ENCODE data around the gene PTPRN2.
A peak's percentile ranks its signal among the peaks of the same experiment; 100 is the strongest.
"Not testable (repeated sequence)": the region's sequence is repeated elsewhere in the genome, so short reads cannot be mapped to it uniquely, and the experiment has no call there.

Gene PTPRN2

GRCh38 chr7:158406364-158406763 lies 181.3 kb downstream of the PTPRN2 start:
- H3K4me3 ChIP-seq (ENCODE audit: low read length): peak overlapping the region; percentile 11
- no peaks in the 10 kb centered on the region for H3K27me3 ChIP-seq (ENCODE audit: control insufficient read depth, insufficient read depth, low read length)
- peaks cover 29% of the 10 kb centered on the region for H3K4me1 ChIP-seq (ENCODE audit: control insufficient read depth, insufficient read depth, low read length)
- H3K9me3 ChIP-seq (ENCODE audit: control insufficient read depth, low read length): no peaks in the 10 kb centered on the region
- H3K36me3 ChIP-seq (ENCODE audit: control insufficient read depth, insufficient read depth, low read length): no peaks in the 10 kb centered on the region
- H3K9ac ChIP-seq (ENCODE audit: low read length): no peak overlapping the region

- H3K36me3 ChIP-seq (ENCODE audit: control insufficient read depth, insufficient read depth, low read length); H3K4me3 ChIP-seq (ENCODE audit: low read length); H3K9ac ChIP-seq (ENCODE audit: low read length); H3K9me3 ChIP-seq (ENCODE audit: control insufficient read depth, low read length); H3K27me3 ChIP-seq (ENCODE audit: control insufficient read depth, insufficient read depth, low read length): not testable (repeated sequence)
- peaks cover 29% of the 10 kb centered on the region for H3K4me1 ChIP-seq (ENCODE audit: control insufficient read depth, insufficient read depth, low read length)
These were observed 181.9 kb downstream of the PTPRN2 start for GRCh38 chr7:158405771-158406170.

DNA sequence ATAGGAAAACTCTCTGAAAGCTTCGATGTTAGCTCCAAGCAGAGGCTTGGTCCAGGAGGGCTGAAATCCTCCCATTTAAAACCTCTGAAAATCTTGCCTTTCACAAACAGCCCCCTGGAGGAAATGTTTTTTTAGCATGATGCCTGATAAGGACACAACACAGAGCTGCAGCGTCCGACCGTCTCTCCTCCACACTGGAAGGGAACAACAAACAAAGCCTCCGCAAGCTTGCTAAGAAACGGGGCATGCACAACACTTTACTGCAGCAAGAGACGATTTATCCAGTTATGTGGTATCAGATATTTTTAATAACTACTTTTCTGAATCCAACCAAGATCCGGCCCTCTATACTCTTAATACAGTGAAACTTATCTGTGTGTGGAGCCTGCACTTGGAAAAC lies 182.3 kb downstream of the PTPRN2 start:
- no peaks in the 10 kb centered on the region for H3K36me3 ChIP-seq (ENCODE audit: control insufficient read depth, insufficient read depth, low read length)
- no peak overlapping the region for H3K4me3 ChIP-seq (ENCODE audit: low read length)
- no peak overlapping the region for H3K9ac ChIP-seq (ENCODE audit: low read length)
- H3K27me3 ChIP-seq (ENCODE audit: control insufficient read depth, insufficient read depth, low read length): no peaks in the 10 kb centered on the region
- peaks cover 29% of the 10 kb centered on the region for H3K4me1 ChIP-seq (ENCODE audit: control insufficient read depth, insufficient read depth, low read length)
- H3K9me3 ChIP-seq (ENCODE audit: control insufficient read depth, low read length): no peaks in the 10 kb centered on the region

DNA sequence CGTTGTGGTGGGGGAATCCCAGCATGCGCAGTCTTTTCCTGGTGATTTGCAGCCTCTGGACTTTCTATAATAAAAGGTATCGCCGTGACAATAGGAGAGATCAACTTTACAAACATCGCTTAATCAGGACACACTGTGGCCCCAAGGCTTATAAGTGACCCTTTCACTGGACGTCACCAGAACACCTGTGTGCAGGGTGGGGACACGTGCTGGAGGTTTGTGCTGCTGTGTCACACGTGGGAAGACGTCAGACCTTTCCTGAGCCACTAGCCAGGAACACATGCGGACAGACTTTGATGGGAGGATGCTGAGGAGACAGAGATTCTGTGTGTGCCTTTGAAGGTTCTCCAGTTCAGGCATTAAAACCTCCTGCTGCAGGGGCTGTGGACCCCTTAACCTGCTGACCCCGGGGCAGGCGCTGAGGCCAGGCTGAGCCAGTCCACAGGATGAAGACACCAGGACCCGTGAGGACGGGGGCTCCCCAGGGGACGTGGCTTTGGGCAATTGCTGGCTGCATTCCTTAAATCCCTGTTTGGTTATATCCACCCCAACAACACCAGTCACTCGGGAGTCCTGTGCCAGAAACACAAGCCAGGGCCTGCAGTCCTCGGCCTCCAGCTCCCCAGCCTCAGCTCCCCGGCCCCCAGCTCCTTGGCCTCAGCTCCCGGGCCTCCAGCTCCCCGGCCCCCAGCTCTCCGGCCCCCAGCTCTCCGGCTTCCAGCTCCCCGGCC lies 183.4 kb downstream of the PTPRN2 start:
- Histone ChIP-seq H3K9ac (ENCODE audit: low read length) (no peak overlapping the region), H3K9me3 (ENCODE audit: control insufficient read depth, low read length) (no peaks in the 10 kb centered on the region), H3K36me3 (ENCODE audit: control insufficient read depth, insufficient read depth, low read length) (no peaks in the 10 kb centered on the region), H3K4me3 (ENCODE audit: low read length) (no peak overlapping the region), H3K4me1 (ENCODE audit: control insufficient read depth, insufficient read depth, low read length) (peaks cover 29% of the 10 kb centered on the region), H3K27me3 (ENCODE audit: control insufficient read depth, insufficient read depth, low read length) (no peaks in the 10 kb centered on the region)

GRCh38 chr7:158403013-158403821 lies 184.4 kb downstream of the PTPRN2 start:
- no peak overlapping the region for H3K9ac ChIP-seq (ENCODE audit: low read length)

DNA sequence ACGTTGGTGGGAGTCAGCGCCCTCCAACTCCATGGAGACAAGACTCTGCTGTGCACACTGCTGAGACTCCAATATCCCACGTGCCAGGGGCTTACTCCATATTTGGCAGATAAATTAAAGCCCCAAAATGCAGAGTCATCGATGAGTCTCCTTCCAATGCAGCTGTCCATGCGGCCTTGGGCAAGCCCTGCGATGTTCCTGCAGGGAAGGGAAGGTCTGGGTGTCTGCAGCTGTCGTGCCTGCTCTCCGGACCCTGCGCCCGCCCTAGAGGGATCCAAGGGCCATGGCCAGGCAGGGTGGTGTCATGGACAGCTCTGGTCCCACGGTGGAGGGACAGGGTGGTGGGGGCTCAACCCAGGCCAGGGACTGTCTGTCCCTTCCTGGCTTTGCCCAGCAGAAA lies 185.2 kb downstream of the PTPRN2 start:
- peaks cover 15% of the 10 kb centered on the region for H3K4me1 ChIP-seq (ENCODE audit: control insufficient read depth, insufficient read depth, low read length)
- no peaks in the 10 kb centered on the region for H3K9me3 ChIP-seq (ENCODE audit: control insufficient read depth, low read length)
- H3K27me3 ChIP-seq (ENCODE audit: control insufficient read depth, insufficient read depth, low read length): no peaks in the 10 kb centered on the region
- no peak overlapping the region for H3K9ac ChIP-seq (ENCODE audit: low read length)
- H3K36me3 ChIP-seq (ENCODE audit: control insufficient read depth, insufficient read depth, low read length): no peaks in the 10 kb centered on the region
- H3K4me3 ChIP-seq (ENCODE audit: low read length): no peak overlapping the region

More at GRCh38 chr7:158403013-158403821, 184.4 kb downstream of the PTPRN2 start:
- Histone ChIP-seq H3K36me3 (ENCODE audit: control insufficient read depth, insufficient read depth, low read length) (no peaks in the 10 kb centered on the region), H3K27me3 (ENCODE audit: control insufficient read depth, insufficient read depth, low read length) (no peaks in the 10 kb centered on the region), H3K9me3 (ENCODE audit: control insufficient read depth, low read length) (no peaks in the 10 kb centered on the region), H3K4me3 (ENCODE audit: low read length) (no peak overlapping the region), H3K4me1 (ENCODE audit: control insufficient read depth, insufficient read depth, low read length) (peaks cover 22% of the 10 kb centered on the region)

DNA sequence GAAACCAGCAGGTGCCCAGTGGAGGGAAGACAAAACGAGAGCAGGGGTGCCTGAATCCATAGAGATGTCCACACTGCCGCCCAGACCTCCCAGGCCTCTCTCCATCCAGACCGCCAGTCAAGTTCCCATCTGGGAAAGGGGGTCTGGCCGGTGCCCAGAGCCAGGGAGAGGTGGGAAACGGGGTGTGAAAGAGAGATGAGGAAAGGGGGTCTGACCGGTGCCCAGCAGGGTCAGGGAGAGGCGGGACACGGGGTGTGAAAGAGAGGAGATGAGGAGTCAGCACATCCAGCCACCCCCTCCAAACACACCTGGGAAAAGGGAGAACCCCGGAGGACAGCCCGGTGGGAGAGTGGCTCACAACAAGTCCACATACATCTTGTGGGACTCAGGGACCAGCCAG lies 185.8 kb downstream of the PTPRN2 start:
- no peaks in the 10 kb centered on the region for H3K9me3 ChIP-seq (ENCODE audit: control insufficient read depth, low read length)

DNA sequence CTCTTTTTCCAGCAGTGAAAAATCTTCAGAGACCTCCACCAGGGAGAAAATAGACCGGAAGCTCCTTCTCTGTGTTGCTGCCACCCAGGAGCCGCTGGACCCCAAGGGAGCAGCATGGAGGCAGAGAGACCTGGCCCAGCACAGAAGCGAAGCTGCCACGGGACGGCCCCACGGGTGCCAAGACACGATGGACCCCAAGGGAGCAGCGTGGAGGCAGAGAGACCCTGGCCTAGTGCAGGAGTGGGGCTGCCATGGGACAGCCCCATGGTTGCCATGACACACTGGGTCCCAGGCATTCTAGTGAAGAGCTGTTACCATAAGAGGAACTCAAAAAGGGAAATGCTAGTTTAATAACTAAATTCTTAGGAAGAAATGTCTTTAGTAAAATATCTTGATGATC lies 186.3 kb downstream of the PTPRN2 start:
- H3K27me3 ChIP-seq (ENCODE audit: control insufficient read depth, insufficient read depth, low read length): no peaks in the 10 kb centered on the region

More for the DNA sequence above, 185.8 kb downstream of the PTPRN2 start:
- Histone ChIP-seq H3K4me3 (ENCODE audit: low read length) (no peak overlapping the region), H3K4me1 (ENCODE audit: control insufficient read depth, insufficient read depth, low read length) (peaks cover 19% of the 10 kb centered on the region), H3K9ac (ENCODE audit: low read length) (no peak overlapping the region), H3K27me3 (ENCODE audit: control insufficient read depth, insufficient read depth, low read length) (no peaks in the 10 kb centered on the region), H3K36me3 (ENCODE audit: control insufficient read depth, insufficient read depth, low read length) (no peaks in the 10 kb centered on the region)

DNA sequence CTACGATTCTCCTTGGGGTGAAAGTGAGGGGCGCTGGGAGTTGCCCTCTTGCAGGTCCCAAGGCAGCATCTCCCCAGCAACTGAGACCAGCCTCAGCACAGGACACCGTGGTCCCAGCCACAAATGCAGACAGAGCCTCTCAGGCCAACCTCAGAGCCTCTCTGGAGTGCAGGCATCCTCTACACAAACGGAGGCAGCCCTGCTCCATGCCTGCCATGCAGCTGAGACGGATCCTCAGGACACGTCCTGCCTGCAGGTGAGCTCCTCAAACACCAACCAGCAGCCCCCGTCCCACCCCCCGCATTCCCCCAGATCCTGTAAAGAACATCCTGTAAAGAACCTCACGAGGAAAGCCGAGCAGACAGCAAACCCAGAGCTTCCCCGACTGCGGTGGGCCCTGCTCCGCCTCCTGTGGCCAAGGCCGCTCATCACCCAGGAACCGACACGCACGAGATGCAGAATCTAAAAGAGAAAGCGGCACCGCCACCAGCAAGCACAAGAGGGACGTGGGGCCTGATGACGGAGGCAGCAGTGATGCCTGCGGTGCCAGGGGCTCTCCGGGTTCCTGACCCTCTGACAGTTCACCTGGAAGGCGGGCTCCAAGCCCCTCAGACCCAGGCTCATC lies 186.9 kb downstream of the PTPRN2 start:
- H3K36me3 ChIP-seq (ENCODE audit: control insufficient read depth, insufficient read depth, low read length): no peaks in the 10 kb centered on the region
- no peaks in the 10 kb centered on the region for H3K9me3 ChIP-seq (ENCODE audit: control insufficient read depth, low read length)
- H3K4me1 ChIP-seq (ENCODE audit: control insufficient read depth, insufficient read depth, low read length): peaks cover 20% of the 10 kb centered on the region
- no peaks in the 10 kb centered on the region for H3K27me3 ChIP-seq (ENCODE audit: control insufficient read depth, insufficient read depth, low read length)
- no peak overlapping the region for H3K4me3 ChIP-seq (ENCODE audit: low read length)
- H3K9ac ChIP-seq (ENCODE audit: low read length): no peak overlapping the region

More for the DNA sequence above, 186.3 kb downstream of the PTPRN2 start:
- Histone ChIP-seq H3K4me3 (ENCODE audit: low read length) (no peak overlapping the region), H3K4me1 (ENCODE audit: control insufficient read depth, insufficient read depth, low read length) (peaks cover 19% of the 10 kb centered on the region), H3K9me3 (ENCODE audit: control insufficient read depth, low read length) (no peaks in the 10 kb centered on the region), H3K9ac (ENCODE audit: low read length) (no peak overlapping the region), H3K36me3 (ENCODE audit: control insufficient read depth, insufficient read depth, low read length) (no peaks in the 10 kb centered on the region)

DNA sequence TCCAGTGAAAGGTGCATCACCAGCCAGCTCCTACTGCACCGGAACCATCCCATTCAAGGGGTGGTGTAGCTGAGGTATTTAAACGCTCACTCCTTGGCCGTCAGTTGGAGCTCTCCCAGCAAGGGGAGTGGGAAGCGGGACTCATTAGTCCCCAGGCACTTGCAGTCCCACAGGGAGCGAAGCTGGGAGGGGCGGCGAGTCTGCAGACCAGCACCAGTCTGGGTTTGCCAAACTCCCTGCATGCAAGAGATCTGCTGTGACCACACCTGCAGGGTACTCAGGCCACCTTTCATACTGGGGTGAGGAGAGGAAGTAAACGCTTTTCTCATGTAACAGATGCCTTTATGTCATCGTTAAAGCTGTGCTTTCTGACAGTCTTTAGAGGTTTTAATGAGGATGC lies 187.9 kb downstream of the PTPRN2 start:
- Histone ChIP-seq H3K4me3 (ENCODE audit: low read length) (no peak overlapping the region), H3K9me3 (ENCODE audit: control insufficient read depth, low read length) (no peaks in the 10 kb centered on the region), H3K27me3 (ENCODE audit: control insufficient read depth, insufficient read depth, low read length) (no peaks in the 10 kb centered on the region), H3K9ac (ENCODE audit: low read length) (no peak overlapping the region), H3K4me1 (ENCODE audit: control insufficient read depth, insufficient read depth, low read length) (peaks cover 20% of the 10 kb centered on the region), H3K36me3 (ENCODE audit: control insufficient read depth, insufficient read depth, low read length) (no peaks in the 10 kb centered on the region)

DNA sequence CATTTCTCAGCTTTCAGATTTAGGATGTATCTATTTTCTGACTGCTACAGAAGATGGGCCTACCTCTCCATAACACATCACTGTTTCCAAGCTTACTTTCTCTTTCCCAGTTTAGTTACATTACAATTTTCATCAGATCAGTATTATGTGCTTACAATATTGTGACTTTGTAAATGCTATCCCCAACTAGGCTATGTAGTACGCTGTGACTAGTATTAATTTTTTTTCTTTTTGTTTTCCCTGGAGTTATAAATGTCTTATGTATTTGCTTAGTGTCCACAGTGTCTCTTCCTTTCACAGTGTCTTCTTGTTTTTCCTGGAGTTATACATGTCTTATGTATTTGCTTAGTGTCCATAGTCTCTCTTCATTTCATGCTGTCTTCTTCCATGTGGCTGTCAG lies 188.9 kb downstream of the PTPRN2 start:
- Histone ChIP-seq H3K27me3 (ENCODE audit: control insufficient read depth, insufficient read depth, low read length) (no peaks in the 10 kb centered on the region), H3K36me3 (ENCODE audit: control insufficient read depth, insufficient read depth, low read length) (no peaks in the 10 kb centered on the region), H3K9ac (ENCODE audit: low read length) (no peak overlapping the region), H3K4me3 (ENCODE audit: low read length) (no peak overlapping the region), H3K9me3 (ENCODE audit: control insufficient read depth, low read length) (no peaks in the 10 kb centered on the region), H3K4me1 (ENCODE audit: control insufficient read depth, insufficient read depth, low read length) (peaks cover 18% of the 10 kb centered on the region)

- Histone ChIP-seq H3K27me3 (ENCODE audit: control insufficient read depth, insufficient read depth, low read length) (no peaks in the 10 kb centered on the region), H3K4me3 (ENCODE audit: low read length) (no peak overlapping the region), H3K4me1 (ENCODE audit: control insufficient read depth, insufficient read depth, low read length) (peaks cover 12% of the 10 kb centered on the region), H3K9me3 (ENCODE audit: control insufficient read depth, low read length) (no peaks in the 10 kb centered on the region), H3K9ac (ENCODE audit: low read length) (no peak overlapping the region), H3K36me3 (ENCODE audit: control insufficient read depth, insufficient read depth, low read length) (no peaks in the 10 kb centered on the region)
These were observed 189.7 kb downstream of the PTPRN2 start for GRCh38 chr7:158397885-158398284.

All from mucosa of stomach (tissue), 1 donor.